ENCODE data around the gene DDT.
A peak's percentile ranks its signal among the peaks of the same experiment; 100 is the strongest.
"Not testable (repeated sequence)": the region's sequence is repeated elsewhere in the genome, so short reads cannot be mapped to it uniquely, and the experiment has no call there.

Gene DDT

DNA sequence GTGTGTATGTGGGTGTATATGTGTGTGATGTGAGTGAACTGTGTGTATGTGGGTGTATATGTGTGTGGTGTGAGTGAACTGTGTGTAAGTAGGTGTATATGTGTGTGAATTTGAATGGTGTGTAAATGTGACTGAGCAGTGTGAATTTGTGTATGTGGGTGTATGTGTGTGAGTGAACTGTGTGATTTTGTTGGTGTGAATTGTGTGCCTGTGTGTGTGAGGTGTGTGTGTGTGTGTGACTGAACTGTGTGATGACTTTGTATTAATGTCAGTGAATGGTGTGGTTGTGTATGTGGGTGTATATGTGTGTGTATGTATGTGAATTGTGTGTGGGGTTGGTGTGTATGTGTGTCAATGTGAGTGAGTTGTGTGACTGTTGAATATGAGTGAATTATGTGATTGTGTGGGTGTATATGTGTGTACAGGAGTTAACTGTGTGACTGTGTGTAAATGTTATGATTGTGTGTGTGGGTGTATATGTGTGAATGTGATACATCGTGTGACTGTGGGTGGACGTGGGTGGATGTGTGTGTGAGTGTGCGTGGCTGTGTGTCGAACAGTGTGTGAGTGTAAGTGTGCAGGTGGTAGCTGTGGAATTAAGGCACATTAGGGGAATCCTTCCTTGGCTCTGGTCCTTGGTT lies 12.4 kb upstream of the DDT start:
- DNase-seq: not testable (repeated sequence)

DNA sequence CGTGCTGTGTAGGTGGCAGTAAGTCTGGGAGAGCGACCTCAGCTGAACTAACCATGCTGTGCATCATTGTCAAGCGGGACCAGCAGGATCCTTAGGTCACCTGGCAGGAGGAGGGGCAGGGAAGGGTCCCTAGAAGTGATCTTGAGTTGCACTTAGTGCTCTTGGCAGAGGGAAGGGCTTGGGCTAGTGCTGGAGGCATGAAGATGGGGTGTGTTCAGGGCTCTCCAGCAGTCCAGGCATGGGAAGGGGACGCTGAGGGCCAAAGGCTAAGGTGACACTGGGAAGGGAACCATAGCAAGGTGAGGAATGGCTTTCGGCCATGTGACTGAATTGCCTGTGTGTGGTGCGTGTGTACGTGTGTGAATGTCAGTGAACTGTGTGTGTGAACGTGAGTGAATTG lies 11.8 kb upstream of the DDT start:
- DNase-seq: not testable (repeated sequence)

DNA sequence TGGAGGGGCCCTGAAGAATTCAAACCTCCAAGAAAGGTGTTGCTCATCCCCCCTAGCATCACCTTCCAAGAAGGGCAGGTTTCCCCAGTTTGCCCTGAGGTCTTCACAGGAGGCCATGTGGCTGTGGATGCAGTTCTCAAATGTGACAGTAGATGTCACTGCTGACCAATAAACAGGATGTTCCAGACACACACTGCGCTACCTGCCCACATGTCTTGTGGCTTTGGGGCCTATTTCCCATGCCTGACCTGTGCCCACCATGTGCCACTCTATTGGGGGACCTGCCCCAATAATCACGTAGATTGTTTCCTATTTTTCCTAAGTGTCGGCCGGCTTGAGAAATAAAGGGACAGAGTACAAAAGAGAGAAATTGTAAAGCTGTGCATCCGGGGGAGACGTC lies 10.2 kb upstream of the DDT start:
- DNase-seq: no peak

DNA sequence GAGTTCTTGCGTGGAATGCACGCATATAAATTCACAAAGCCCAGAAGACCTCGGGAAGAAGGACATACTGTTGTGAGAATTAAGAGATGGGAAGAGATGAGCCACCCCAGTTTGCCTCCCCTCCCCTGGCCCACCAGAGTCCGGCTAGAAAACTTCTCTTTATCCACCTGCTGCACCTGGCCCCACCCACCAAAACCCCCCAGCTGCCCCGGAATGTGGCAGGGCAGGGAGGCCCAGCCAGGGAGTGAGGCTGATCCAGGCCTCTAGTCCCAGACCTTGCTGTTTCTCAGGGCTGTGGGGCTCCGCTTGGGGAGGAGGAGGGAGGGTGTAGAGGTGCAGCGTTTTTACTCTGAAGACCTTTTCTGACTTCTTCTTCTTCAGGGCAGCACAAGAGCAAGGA lies 6.3 kb upstream of the DDT start:
- DNase-seq: not testable (repeated sequence)

DNA sequence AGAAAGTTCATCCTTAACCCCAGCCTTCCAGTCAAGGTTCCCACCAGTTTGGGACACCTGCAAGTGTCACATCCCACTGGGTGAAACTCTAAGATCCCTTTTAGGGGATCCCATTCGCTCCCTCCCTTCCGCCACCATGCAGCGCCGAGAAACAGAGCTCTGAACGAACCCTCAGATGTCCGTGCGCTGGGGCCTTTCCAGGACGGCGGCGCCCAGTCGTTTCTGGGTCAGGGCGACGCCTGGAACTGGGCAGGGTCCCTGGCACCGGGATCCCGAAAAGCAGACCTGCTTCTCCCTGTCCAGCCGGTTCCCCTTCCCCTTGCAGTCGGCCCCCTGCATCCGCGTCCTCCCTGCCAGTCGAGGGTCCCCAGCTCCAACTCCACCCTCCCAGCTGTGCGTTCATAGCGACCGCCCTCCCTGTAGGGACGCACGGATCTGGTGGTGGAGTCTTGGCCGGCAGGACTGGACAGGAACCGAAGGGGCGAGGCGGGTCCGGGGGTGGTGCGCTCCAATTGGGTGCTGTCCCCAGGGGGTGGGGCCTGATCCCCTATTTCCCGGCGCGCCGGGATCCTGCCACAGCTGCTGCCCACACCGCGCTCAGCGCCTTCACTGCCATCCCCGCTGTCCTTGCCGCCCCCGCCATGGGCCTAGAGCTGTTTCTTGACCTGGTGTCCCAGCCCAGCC lies 5.5 kb upstream of the DDT start, which contains the start of gene GSTT2:
Gene GSTT2 (plus strand): TSS at position 578 of the 684 bp plus-strand sequence.
- DNase-seq: not testable (repeated sequence)

DNA sequence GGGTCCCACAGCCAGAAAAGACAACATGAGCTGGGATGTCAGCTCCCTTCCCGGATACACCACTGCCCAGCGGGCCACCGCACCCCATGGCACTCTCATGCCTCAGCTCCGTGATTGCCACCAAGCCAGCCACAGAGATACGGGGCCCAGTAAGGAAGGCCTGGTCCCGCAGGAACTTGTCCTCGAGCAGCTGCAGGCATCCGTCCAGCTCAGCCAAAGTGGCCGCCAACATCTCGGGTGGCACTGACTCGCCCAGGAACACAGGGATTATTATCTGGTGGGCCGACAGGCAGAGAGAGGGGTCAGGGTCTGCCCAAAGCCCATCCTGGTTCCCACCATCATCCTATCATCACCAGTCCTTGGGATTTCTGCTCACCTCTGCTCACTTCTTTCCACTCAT lies 3.1 kb upstream of the DDT start:
- DNase-seq: not testable (repeated sequence)

DNA sequence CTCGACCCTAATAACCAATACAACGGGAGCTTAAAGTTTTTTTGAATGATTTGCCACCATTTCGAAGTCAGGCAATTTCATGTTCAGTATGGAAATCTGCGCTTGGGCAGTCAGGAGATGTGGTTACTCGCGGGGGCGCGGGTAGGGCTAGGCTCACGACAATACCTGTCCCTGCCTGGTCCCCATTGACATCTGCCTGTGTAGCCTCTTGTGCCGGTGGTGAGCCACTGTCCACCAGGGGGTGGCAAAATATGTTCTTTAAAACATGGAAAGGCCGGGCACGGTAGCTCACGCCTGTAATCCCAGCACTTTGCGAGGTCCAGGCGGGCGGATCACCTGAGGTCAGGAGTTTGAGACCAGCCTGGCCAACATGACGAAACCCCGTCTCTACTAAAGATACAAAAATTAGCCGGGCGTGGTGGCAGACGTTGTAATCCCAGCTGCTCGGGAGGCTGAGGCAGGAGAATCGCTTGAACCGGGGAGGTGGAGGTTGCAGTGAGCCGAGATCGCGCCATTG lies 653 bp upstream of the DDT start:
- DNase-seq: not testable (repeated sequence)

DNA sequence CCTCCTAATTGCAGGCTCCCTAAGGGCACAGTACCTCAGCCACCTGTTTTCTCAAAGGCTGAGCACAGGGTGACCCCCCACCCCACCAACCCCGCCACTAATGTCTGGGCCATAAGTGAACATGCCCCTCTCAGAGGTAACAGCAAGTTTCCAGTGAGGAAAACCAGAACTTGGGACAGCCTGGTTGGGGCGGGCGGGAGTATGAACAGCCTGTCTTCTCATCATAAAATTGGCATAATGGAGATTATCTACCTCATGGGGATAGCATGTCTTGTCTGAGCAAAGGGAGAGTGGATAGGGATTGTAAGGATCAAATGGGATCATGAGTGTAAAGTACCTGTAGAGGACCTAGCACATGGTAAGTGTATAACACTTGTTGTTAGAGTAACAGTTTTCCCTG lies 2.3 kb downstream of the DDT start:
- DNase-seq: not testable (repeated sequence)

DNA sequence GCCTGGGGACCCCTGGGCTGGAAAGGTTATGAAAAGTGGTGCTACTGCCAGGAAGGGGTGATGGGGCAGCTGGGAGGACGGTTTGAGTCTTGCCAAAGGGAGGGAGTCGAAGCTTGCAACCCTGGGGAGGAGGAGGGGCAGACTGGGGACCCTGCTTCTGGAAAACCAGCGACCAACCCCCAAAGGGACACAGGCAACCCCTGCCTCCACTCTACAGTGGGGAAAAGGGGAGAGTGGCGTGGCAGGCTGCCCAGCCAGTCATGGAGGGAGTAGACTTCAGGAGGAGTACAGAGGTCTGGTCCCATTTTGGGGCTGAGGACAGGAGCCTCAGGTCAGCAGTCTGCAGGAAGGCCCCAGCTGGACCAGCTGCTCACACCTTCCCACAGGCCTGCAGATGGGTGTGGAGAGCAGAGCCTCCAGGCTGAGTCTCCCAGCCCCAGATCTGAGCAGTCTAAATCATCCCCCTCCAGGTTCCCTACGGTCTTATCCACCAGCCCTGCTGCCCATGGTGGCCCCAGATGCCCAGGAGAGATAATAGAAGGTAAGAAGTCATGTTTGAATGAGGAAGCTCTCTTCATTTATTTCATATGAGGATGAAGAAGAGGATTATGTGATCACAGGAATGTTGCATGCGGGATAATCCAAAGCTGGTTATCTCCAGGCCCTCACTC lies 3.3 kb downstream of the DDT start:
- no peak for DNase-seq

DNA sequence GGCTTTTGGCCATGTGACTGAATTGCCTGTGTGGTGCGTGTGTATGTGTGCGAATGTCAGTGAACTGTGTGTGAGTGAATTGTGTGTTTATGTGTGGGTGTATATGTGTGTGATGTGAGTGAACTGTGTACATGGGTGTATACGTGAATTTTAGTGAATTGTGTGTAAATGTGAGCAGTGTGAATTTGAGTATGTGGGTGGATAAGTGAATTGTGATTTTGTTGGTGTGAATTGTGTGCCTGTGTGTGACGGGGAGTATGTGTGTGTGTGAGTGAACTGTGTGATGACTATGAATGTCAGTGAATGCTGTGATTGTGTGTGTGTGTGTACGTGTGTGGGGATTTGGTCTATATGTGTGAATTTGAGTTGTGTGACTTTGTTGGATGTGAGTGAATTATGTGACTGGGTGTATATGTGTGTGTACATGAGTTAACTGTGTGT lies 4.0 kb downstream of the DDT start:
- DNase-seq: no peak

DNA sequence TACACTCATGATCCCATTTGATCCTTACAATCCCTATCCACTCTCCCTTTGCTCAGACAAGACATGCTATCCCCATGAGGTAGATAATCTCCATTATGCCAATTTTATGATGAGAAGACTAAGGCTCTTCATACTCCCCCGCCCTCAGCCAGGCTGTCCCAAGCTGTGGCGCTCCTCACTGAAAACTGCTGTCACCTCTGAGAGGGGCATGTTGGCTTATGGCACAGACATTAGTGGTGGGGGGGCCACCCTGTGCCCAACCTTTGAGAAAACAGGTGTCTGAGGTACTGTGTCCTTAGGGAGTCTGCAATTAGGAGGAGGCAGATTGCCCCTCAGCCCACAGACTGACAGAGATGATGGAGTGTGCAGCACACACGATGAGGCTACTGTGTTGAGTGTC lies 5.2 kb downstream of the DDT start:
- no peak for DNase-seq

DNA sequence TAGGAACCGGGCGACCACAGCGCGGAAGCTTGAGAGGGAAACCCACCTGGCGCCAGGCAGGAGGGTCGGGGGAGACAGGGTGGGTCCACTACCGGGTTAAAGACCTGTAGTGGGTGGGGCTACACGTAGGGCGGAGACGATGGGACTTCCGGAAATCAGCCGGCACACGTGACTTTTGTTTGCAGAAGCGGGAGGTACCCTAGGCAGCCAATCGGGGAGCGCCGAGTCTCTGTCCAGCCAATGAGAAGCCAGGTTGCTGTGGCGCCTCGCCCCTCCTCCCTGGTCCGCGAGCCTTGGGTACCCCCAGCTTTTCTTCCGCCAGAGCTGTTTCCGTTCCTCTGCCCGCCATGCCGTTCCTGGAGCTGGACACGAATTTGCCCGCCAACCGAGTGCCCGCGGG lies 7.7 kb downstream of the DDT start, which contains the start of gene DDTL:
Gene DDTL (plus strand): TSS at position 321 of the 400 bp plus-strand sequence. CDS start 27 bp downstream, at position 348.
- not testable (repeated sequence) for DNase-seq

DNA sequence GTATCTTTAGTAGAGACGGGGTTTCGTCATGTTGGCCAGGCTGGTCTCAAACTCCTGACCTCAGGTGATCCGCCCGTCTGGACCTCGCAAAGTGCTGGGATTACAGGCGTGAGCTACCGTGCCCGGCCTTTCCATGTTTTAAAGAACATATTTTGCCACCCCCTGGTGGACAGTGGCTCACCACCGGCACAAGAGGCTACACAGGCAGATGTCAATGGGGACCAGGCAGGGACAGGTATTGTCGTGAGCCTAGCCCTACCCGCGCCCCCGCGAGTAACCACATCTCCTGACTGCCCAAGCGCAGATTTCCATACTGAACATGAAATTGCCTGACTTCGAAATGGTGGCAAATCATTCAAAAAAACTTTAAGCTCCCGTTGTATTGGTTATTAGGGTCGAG lies 8.1 kb downstream of the DDT start:
- not testable (repeated sequence) for DNase-seq

DNA sequence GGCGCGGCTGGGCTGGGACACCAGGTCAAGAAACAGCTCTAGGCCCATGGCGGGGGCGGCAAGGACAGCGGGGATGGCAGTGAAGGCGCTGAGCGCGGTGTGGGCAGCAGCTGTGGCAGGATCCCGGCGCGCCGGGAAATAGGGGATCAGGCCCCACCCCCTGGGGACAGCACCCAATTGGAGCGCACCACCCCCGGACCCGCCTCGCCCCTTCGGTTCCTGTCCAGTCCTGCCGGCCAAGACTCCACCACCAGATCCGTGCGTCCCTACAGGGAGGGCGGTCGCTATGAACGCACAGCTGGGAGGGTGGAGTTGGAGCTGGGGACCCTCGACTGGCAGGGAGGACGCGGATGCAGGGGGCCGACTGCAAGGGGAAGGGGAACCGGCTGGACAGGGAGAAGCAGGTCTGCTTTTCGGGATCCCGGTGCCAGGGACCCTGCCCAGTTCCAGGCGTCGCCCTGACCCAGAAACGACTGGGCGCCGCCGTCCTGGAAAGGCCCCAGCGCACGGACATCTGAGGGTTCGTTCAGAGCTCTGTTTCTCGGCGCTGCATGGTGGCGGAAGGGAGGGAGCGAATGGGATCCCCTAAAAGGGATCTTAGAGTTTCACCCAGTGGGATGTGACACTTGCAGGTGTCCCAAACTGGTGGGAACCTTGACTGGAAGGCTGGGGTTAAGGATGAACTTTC lies 13.0 kb downstream of the DDT start, which contains the start of gene GSTT2B:
Gene GSTT2B (minus strand): TSS at position 112 of the 688 bp plus-strand sequence. CDS start 64 bp downstream, at position 48.
- DNase-seq: not testable (repeated sequence)

DNA sequence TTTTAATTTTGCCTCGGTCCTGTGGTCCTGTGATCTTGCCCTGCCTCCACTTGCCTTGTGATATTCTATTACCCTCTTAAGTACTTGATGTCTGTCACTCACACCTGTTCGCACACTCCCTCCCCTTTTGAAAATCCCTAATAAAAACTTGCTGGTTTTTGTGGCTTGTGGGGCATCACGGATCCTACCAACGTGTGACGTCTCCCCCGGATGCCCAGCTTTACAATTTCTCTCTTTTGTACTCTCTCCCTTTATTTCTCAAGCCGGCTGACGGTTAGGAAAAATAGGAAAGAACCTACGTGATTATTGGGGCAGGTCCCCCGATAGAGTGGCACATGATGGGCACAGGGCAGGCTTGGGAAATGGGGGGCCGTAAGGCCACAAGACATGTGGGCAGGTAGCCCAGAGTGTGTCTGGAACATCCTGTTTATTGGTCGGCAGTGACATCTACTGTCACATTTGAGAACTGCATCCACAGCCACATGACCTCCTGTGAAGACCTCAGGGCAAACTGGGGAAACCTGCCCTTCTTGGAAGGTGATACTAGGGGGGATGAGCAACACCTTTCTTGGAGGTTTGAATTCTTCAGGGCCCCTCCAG lies 17.8 kb downstream of the DDT start:
- peak; percentile 31 to 58 for DNase-seq

DNA sequence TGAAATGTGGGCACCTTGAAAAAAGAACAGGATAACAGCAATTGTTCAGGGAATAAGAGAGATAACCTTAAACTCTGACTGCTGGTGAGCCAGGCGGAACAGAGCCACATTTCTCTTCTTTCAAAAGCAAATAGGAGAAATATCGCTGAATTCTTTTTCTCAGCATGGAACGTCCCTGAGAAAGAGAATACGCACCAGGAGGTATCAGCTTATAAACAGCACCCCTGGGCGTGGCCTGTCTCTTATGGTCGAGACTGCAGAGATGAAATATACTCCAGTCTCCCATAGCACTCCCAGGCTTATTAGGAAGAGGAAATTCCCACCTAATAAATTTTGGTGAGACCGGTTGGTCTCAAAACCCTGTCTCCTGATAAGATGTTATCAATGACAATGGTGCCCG lies 18.4 kb downstream of the DDT start:
- not testable (repeated sequence) for DNase-seq

DNA sequence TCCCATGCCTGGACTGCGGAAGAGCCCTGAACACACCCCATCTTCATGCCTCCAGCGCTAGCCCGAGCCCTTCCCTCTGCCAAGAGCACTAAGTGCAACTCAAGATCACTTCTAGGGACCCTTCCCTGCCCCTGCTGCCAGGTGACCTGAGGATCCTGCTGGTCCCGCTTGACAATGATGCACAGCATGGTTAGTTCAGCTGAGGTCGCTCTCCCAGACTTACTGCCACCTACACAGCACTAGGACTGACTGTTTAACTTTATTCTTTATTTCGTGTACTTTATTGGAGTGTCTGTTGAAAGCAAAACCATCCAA lies 19.3 kb downstream of the DDT start:
- DNase-seq: not testable (repeated sequence)

DNA sequence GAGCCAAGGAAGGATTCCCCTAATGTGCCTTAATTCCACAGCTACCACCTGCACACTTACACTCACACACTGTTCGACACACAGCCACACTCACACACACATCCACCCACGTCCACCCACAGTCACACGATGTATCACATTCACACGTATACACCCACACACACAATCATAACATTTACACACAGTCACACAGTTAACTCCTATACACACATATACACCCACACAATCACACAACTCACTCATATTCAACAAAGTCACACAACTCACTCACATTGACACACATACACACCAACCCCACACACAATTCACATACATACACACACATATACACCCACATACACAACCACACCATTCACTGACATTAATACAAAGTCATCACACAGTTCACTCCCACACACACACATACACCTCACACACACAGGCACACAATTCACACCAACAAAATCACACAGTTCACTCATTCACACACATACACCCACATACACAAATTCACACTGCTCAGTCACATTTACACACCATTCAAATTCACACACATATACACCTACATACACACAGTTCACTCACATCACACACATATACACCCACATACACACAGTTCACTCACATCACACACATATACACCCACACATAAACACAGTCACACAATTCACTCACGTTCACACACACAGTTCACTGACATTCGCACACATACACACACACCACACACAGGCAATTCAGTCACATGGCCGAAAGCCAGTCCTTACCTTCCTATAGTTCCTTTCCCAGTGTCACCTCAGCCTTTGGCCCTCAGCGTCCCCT lies 19.8 kb downstream of the DDT start:
- DNase-seq: not testable (repeated sequence)

DNA sequence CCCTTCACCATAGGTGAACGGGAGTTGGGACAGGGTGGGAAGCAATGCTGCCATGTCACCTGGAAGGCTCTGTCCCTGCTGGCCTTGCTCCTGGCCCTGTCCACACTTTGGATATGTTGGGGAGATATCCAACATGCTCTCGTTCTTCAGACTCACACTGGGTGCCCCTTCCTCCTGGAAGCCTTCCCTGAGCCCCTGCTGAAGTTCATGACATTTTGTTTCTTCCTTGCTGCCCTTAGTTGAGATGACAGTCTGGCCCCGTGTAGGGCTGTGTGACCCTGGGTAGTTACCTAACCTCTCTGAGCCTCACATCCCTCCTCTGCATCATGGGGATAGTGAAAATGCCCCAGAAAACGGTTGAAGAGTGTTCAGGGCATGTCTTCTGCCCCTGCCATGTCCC lies 20.8 kb downstream of the DDT start:
- not testable (repeated sequence) for DNase-seq

DNA sequence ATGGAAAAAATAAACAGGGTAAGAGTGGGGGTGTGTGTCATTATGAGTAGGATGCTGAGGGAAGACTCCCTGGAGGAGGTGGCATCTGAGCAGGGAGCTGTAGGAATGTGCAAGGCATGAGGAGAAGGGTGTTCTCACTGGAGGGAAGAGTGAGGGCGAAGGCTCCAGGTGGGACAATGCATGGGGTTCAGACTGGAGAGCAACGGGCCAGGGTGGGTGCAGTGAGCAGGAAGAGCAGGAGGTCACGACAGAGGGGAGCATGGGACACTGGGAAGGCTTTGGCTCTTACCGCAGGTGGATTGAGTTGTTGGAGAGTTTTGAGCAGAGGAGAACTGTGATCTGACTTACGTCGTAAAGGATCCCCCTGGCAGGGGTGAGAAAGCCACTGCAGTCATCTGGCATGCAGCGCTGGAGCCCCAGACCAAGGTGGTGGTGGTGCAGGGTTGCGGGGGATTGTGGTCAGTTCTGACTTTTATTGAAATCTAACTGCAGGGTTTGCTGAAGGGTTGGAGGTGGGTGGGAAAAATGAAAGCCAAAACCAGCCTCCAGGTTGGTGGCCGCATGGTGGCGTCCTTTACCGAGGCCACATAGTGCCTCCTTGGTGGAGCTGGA lies 21.3 kb downstream of the DDT start:
- DNase-seq: not testable (repeated sequence)

DNA sequence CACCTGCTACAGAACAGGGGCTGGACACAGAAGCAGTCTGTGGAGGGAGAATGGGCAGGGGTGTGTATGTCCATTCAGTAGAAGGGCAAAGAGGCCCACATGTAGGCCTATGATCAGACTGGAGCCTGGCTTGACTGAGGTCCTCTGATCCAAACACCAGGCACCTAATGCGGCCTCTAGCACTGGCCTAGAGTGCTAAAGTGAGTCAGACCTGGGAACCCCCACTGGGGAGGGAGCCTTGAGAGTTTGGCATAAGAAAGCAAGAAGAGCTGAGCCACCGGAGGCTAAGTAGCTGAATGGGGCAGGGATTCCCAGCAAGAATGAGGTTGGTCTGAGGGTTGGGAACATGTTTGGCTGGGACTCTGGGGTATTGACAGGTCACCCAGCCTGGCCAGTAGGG lies 22.9 kb downstream of the DDT start:
- not testable (repeated sequence) for DNase-seq

Measured in NCI-H2081 (cell line).